Measurements from ENCODE around the gene TRAF3IP3.
"Not testable (repeated sequence)": the region's sequence is repeated elsewhere in the genome, so short reads cannot be mapped to it uniquely, and the experiment has no call there.

TRAF3IP3 gene

GRCh38 chr1:209793711-209794110 lies 37.9 kb downstream of the TRAF3IP3 start:
- ATAC-seq (replicated peaks; ENCODE audit: extremely low read depth, poor library complexity, severe bottlenecking); H3K4me3 Mint-ChIP-seq; H3K36me3 Mint-ChIP-seq (ENCODE audit: insufficient read depth): not testable (repeated sequence)

GRCh38 chr1:209797978-209798639 lies 42.3 kb downstream of the TRAF3IP3 start:
- no peaks in the 10 kb centered on the region for H3K36me3 Mint-ChIP-seq (ENCODE audit: insufficient read depth)
- ATAC-seq (replicated peaks; ENCODE audit: extremely low read depth, poor library complexity, severe bottlenecking) (no peak), DNase-seq (ENCODE audit: low spot score in 2 of 2) (no peak)
- no peak overlapping the region for H3K4me3 Mint-ChIP-seq
- H3K4me1 Mint-ChIP-seq, result no peaks in the 10 kb centered on the region
- H3K9me3 Mint-ChIP-seq, result no peaks in the 10 kb centered on the region
- H3K27me3 Mint-ChIP-seq, result peaks cover 31% of the 10 kb centered on the region
- no peak overlapping the region for H3K27ac Mint-ChIP-seq (ENCODE audit: low read depth)

More at GRCh38 chr1:209793711-209794110, 37.9 kb downstream of the TRAF3IP3 start:
- DNase-seq (ENCODE audit: low spot score in 2 of 2); H3K4me1 Mint-ChIP-seq; H3K9me3 Mint-ChIP-seq; H3K27ac Mint-ChIP-seq (ENCODE audit: low read depth): not testable (repeated sequence)
- peaks cover 65% of the 10 kb centered on the region for H3K27me3 Mint-ChIP-seq

GRCh38 chr1:209800984-209801834 lies 45.4 kb downstream of the TRAF3IP3 start:
- Mint-ChIP-seq H3K27me3 (no peaks in the 10 kb centered on the region), H3K9me3 (no peaks in the 10 kb centered on the region), H3K4me1 (peaks cover 10% of the 10 kb centered on the region), H3K36me3 (ENCODE audit: insufficient read depth) (peaks cover 2% of the 10 kb centered on the region), H3K27ac (ENCODE audit: low read depth) (no peak overlapping the region), H3K4me3 (no peak overlapping the region)
- no peak for DNase-seq (ENCODE audit: low spot score in 2 of 2)
- ATAC-seq (replicated peaks; ENCODE audit: extremely low read depth, poor library complexity, severe bottlenecking), result no peak

GRCh38 chr1:209802117-209802779 lies 46.4 kb downstream of the TRAF3IP3 start:
- no peaks in the 10 kb centered on the region for H3K9me3 Mint-ChIP-seq
- DNase-seq (ENCODE audit: low spot score in 2 of 2) (no peak), ATAC-seq (replicated peaks; ENCODE audit: extremely low read depth, poor library complexity, severe bottlenecking) (no peak)
- no peak overlapping the region for H3K4me3 Mint-ChIP-seq
- H3K27me3 Mint-ChIP-seq, result no peaks in the 10 kb centered on the region
- no peak overlapping the region for H3K27ac Mint-ChIP-seq (ENCODE audit: low read depth)
- H3K36me3 Mint-ChIP-seq (ENCODE audit: insufficient read depth), result peaks cover 3% of the 10 kb centered on the region
- H3K4me1 Mint-ChIP-seq, result peaks cover 10% of the 10 kb centered on the region

- Mint-ChIP-seq H3K36me3 (ENCODE audit: insufficient read depth) (peaks cover 3% of the 10 kb centered on the region), H3K27ac (ENCODE audit: low read depth) (no peak overlapping the region), H3K27me3 (no peaks in the 10 kb centered on the region), H3K4me3 (no peak overlapping the region), H3K4me1 (peaks cover 10% of the 10 kb centered on the region), H3K9me3 (no peaks in the 10 kb centered on the region)
- DNase-seq (ENCODE audit: low spot score in 2 of 2), result no peak
- no peak for ATAC-seq (replicated peaks; ENCODE audit: extremely low read depth, poor library complexity, severe bottlenecking)
Observed at GRCh38 chr1:209802780-209803152, 46.9 kb downstream of the TRAF3IP3 start.

GRCh38 chr1:209803568-209803967 lies 47.7 kb downstream of the TRAF3IP3 start:
- Mint-ChIP-seq H3K27me3 (no peaks in the 10 kb centered on the region), H3K9me3 (no peaks in the 10 kb centered on the region), H3K36me3 (ENCODE audit: insufficient read depth) (peaks cover 3% of the 10 kb centered on the region), H3K4me1 (peaks cover 10% of the 10 kb centered on the region), H3K27ac (ENCODE audit: low read depth) (no peak overlapping the region), H3K4me3 (no peak overlapping the region)
- DNase-seq (ENCODE audit: low spot score in 2 of 2) (no peak), ATAC-seq (replicated peaks; ENCODE audit: extremely low read depth, poor library complexity, severe bottlenecking) (no peak)

GRCh38 chr1:209805341-209805781 lies 49.5 kb downstream of the TRAF3IP3 start:
- H3K36me3 Mint-ChIP-seq (ENCODE audit: insufficient read depth), result peaks cover 3% of the 10 kb centered on the region
- peak overlapping the region; percentile 81 for H3K4me3 Mint-ChIP-seq
- H3K4me1 Mint-ChIP-seq, result peaks cover 10% of the 10 kb centered on the region
- no peaks in the 10 kb centered on the region for H3K27me3 Mint-ChIP-seq
- DNase-seq (ENCODE audit: low spot score in 2 of 2) (no peak), ATAC-seq (replicated peaks; ENCODE audit: extremely low read depth, poor library complexity, severe bottlenecking) (no peak)
- no peaks in the 10 kb centered on the region for H3K9me3 Mint-ChIP-seq
- H3K27ac Mint-ChIP-seq (ENCODE audit: low read depth), result no peak overlapping the region

GRCh38 chr1:209805875-209806760 lies 50.3 kb downstream of the TRAF3IP3 start, which contains the start of gene IRF6:
IRF6 (minus strand) TSS chr1:209806142; CDS start chr1:209801413, 4,729 bp downstream.
- peak in 1 of 2 donors; percentile 60 for DNase-seq (ENCODE audit: low spot score in 2 of 2)
- no peaks in the 10 kb centered on the region for H3K9me3 Mint-ChIP-seq
- H3K27ac Mint-ChIP-seq (ENCODE audit: low read depth), result no peak within 1 kb of the TSS
- H3K27me3 Mint-ChIP-seq, result no peaks in the 10 kb centered on the region
- peaks cover 3% of the 10 kb centered on the region for H3K36me3 Mint-ChIP-seq (ENCODE audit: insufficient read depth)
- H3K4me1 Mint-ChIP-seq, result peaks cover 10% of the 10 kb centered on the region
- ATAC-seq (replicated peaks; ENCODE audit: extremely low read depth, poor library complexity, severe bottlenecking), result peak; percentile 82
- peak within 1 kb of the TSS; percentile 81 for H3K4me3 Mint-ChIP-seq

GRCh38 chr1:209807509-209807908 lies 51.7 kb downstream of the TRAF3IP3 start:
- no peaks in the 10 kb centered on the region for H3K27me3 Mint-ChIP-seq
- H3K27ac Mint-ChIP-seq (ENCODE audit: low read depth), result no peak overlapping the region
- ATAC-seq (replicated peaks; ENCODE audit: extremely low read depth, poor library complexity, severe bottlenecking), result no peak
- no peaks in the 10 kb centered on the region for H3K9me3 Mint-ChIP-seq
- DNase-seq (ENCODE audit: low spot score in 2 of 2), result no peak
- no peak overlapping the region for H3K4me3 Mint-ChIP-seq
- H3K4me1 Mint-ChIP-seq, result peaks cover 10% of the 10 kb centered on the region
- H3K36me3 Mint-ChIP-seq (ENCODE audit: insufficient read depth), result peaks cover 3% of the 10 kb centered on the region

- ATAC-seq (replicated peaks; ENCODE audit: extremely low read depth, poor library complexity, severe bottlenecking) (no peak), DNase-seq (ENCODE audit: low spot score in 2 of 2) (no peak)
- H3K4me3 Mint-ChIP-seq, result no peak overlapping the region
- peaks cover 10% of the 10 kb centered on the region for H3K4me1 Mint-ChIP-seq
- no peaks in the 10 kb centered on the region for H3K9me3 Mint-ChIP-seq
- peaks cover 3% of the 10 kb centered on the region for H3K36me3 Mint-ChIP-seq (ENCODE audit: insufficient read depth)
- H3K27ac Mint-ChIP-seq (ENCODE audit: low read depth), result no peak overlapping the region
- H3K27me3 Mint-ChIP-seq, result no peaks in the 10 kb centered on the region
Observed at GRCh38 chr1:209808059-209808581, 52.3 kb downstream of the TRAF3IP3 start.

GRCh38 chr1:209809611-209810010 lies 53.8 kb downstream of the TRAF3IP3 start:
- peaks cover 3% of the 10 kb centered on the region for H3K36me3 Mint-ChIP-seq (ENCODE audit: insufficient read depth)
- H3K27ac Mint-ChIP-seq (ENCODE audit: low read depth), result no peak overlapping the region
- H3K9me3 Mint-ChIP-seq, result no peaks in the 10 kb centered on the region
- ATAC-seq (replicated peaks; ENCODE audit: extremely low read depth, poor library complexity, severe bottlenecking), result no peak
- H3K4me3 Mint-ChIP-seq, result no peak overlapping the region
- no peaks in the 10 kb centered on the region for H3K27me3 Mint-ChIP-seq
- peaks cover 10% of the 10 kb centered on the region for H3K4me1 Mint-ChIP-seq
- no peak for DNase-seq (ENCODE audit: low spot score in 2 of 2)

GRCh38 chr1:209810783-209811182 lies 54.9 kb downstream of the TRAF3IP3 start:
- H3K27me3 Mint-ChIP-seq, result no peaks in the 10 kb centered on the region

More at GRCh38 chr1:209810783-209811182, 54.9 kb downstream of the TRAF3IP3 start:
- no peak for DNase-seq (ENCODE audit: low spot score in 2 of 2)
- Mint-ChIP-seq H3K36me3 (ENCODE audit: insufficient read depth) (peaks cover 3% of the 10 kb centered on the region), H3K4me3 (no peak overlapping the region), H3K9me3 (no peaks in the 10 kb centered on the region), H3K27ac (ENCODE audit: low read depth) (no peak overlapping the region), H3K4me1 (peaks cover 3% of the 10 kb centered on the region)
- ATAC-seq (replicated peaks; ENCODE audit: extremely low read depth, poor library complexity, severe bottlenecking), result no peak

Measured in central memory CD8-positive, alpha-beta T cell (primary cell).